H1 (cell line): Measurements from ENCODE around the gene ZFP90. TPM values are rescaled to one million over a fixed set of nuclear protein-coding genes. Genes with fewer than 3 reads are reported as not detected.

Source experiments
- CTCF ChIA-PET: fragments of 300-600 bp; sonication (Branson Sonifier 250); formaldehyde crosslinking; loops from one replicate; lab custom pipeline; 2021; ENCODE audit not compliant: partially characterized antibody; lab: Charles Lee
- POLR2A ChIA-PET: fragments of 300-600 bp; sonication (Branson Sonifier 250); formaldehyde crosslinking; loops from one replicate; lab custom pipeline; 2021; ENCODE audit warnings: inconsistent platforms; ENCODE audit not compliant: partially characterized antibody; lab: Charles Lee
- DNase-seq, 2 experiments: peaks; one replicate each; pipeline versions ENCODE4 v3.0.0 to v3.0.0-alpha.2; 2010 to 2022; ENCODE audit warnings: low spot score in 2 of 2, low read depth in 1 of 2, mixed read lengths in 1 of 2
- FAIRE-seq: peaks from 2 replicates; lab custom pipeline; 2011; peaks lifted over from hg19 to GRCh38; lab: Jason Lieb, UNC
- H2AFZ ChIP-seq: 2 replicates; pipeline ENCODE4 v1.8.1; 2012; ENCODE audit warnings: low read length, inconsistent platforms
- H2AK5ac ChIP-seq: 2 replicates; pipeline ENCODE4 v1.6.1; 2013; ENCODE audit warnings: low read depth, low read length
- H2BK120ac ChIP-seq: replicated peaks from 2 replicates; pipeline ENCODE3; 2013; ENCODE audit warnings: low read depth, low read length, inconsistent platforms
- H2BK12ac ChIP-seq: 2 replicates; pipeline ENCODE4 v1.6.1; 2013; ENCODE audit warnings: low read depth, low read length
- H2BK15ac ChIP-seq: 2 replicates; pipeline ENCODE4 v1.6.1; 2013; ENCODE audit warnings: low read length
- H2BK20ac ChIP-seq: 2 replicates; pipeline ENCODE4 v1.6.1; 2013; ENCODE audit warnings: low read length
- H2BK5ac ChIP-seq: 2 replicates; pipeline ENCODE4 v1.6.1; 2013; ENCODE audit warnings: low read depth, low read length
- H3K14ac ChIP-seq: 2 replicates; pipeline ENCODE4 v1.6.1; 2013; ENCODE audit warnings: inconsistent platforms; ENCODE audit not compliant: insufficient read length
- H3K18ac ChIP-seq: 2 replicates; pipeline ENCODE4 v1.6.1; 2013; ENCODE audit warnings: low read length; ENCODE audit errors: extremely low read depth
- H3K23ac ChIP-seq: 2 replicates; pipeline ENCODE4 v1.6.1; 2013; ENCODE audit warnings: inconsistent platforms; ENCODE audit not compliant: insufficient read length
- H3K23me2 ChIP-seq: 2 replicates; pipeline ENCODE4 v1.6.1; 2013; ENCODE audit warnings: low read depth, low read length
- H3K27ac ChIP-seq: 2 replicates; pipeline ENCODE4 v1.6.1; 2011; ENCODE audit warnings: low read depth, low read length, inconsistent platforms
- H3K27me3 ChIP-seq, 4 experiments: replicated peaks in 1 of 4; 1 replicate in 1 of 4; 2 replicates in 3 of 4; pipeline versions ENCODE4 v1.6.1 to v1.8.1; 2011 to 2013; ENCODE audit warnings: low read length in 3 of 4, mild to moderate bottlenecking in 3 of 4, inconsistent platforms in 2 of 4, mixed read lengths in 2 of 4, moderate library complexity in 1 of 4; ENCODE audit not compliant: control insufficient read depth in 3 of 4, insufficient read depth in 3 of 4; ENCODE audit errors: extremely low read depth in 1 of 4
- H3K36me3 ChIP-seq, 4 experiments: 2 replicates each; pipeline versions ENCODE4 v1.6.1 to v1.8.1; 2011 to 2013; ENCODE audit warnings: mild to moderate bottlenecking in 4 of 4, low read length in 3 of 4, moderate library complexity in 2 of 4, control low read depth in 1 of 4, inconsistent platforms in 1 of 4; ENCODE audit not compliant: insufficient read depth in 4 of 4, control insufficient read depth in 2 of 4
- H3K4ac ChIP-seq: replicated peaks from 2 replicates; pipeline ENCODE3; 2013; ENCODE audit warnings: low read length, low read depth, mixed read lengths, inconsistent platforms; ENCODE audit not compliant: insufficient read length
- H3K4me1 ChIP-seq, 4 experiments: replicated peaks in 1 of 4; 1 replicate in 1 of 4; 2 replicates in 3 of 4; pipeline versions ENCODE4 v1.6.1 to v1.8.1; 2011 to 2013; ENCODE audit warnings: low read length in 3 of 4, inconsistent platforms in 2 of 4, mixed read lengths in 1 of 4; ENCODE audit not compliant: insufficient read depth in 4 of 4, control insufficient read depth in 3 of 4
- H3K4me2 ChIP-seq, 2 experiments: 2 replicates each; pipeline versions ENCODE4 v1.6.1 to v1.8.1; 2011 to 2013; ENCODE audit warnings: low read depth in 2 of 2, low read length in 2 of 2, control low read depth in 1 of 2, inconsistent platforms in 1 of 2, mild to moderate bottlenecking in 1 of 2; ENCODE audit not compliant: insufficient read depth in 1 of 2
- H3K4me3 ChIP-seq, 4 experiments: fragments of 200-600, 300-600 bp in 1 of 4; sonication (generic), shearing (Covaris generic), sonication (Bioruptor Twin) in 1 of 4; 2 replicates each; pipeline versions ENCODE4 v1.5.1 to v1.8.1; 2011 to 2016; ENCODE audit warnings: low read length in 4 of 4, low read depth in 3 of 4, control low read depth in 2 of 4, inconsistent platforms in 2 of 4, mild to moderate bottlenecking in 2 of 4, mixed read lengths in 1 of 4, moderate library complexity in 1 of 4; ENCODE audit not compliant: insufficient read depth in 2 of 4; ENCODE audit errors: extremely low read depth in 1 of 4
- H3K56ac ChIP-seq: replicated peaks from 2 replicates; pipeline ENCODE3; 2013; ENCODE audit warnings: low read depth, mild to moderate bottlenecking, mixed read lengths, low read length, inconsistent platforms; ENCODE audit not compliant: insufficient read length
- H3K79me1 ChIP-seq: 2 replicates; pipeline ENCODE4 v1.6.1; 2013; ENCODE audit warnings: low read depth, low read length, control low read depth
- H3K79me2 ChIP-seq, 2 experiments: 2 replicates each; pipeline versions ENCODE4 v1.6.1 to v1.8.1; 2012 to 2013; ENCODE audit warnings: low read length in 2 of 2, mild to moderate bottlenecking in 2 of 2, inconsistent platforms in 1 of 2; ENCODE audit not compliant: insufficient read depth in 2 of 2, control insufficient read depth in 1 of 2
- H3K9ac ChIP-seq, 4 experiments: replicated peaks in 1 of 4; 1 replicate in 1 of 4; 2 replicates in 3 of 4; pipeline versions ENCODE4 v1.6.1 to v1.8.1; 2011 to 2013; ENCODE audit warnings: low read depth in 3 of 4, low read length in 3 of 4, control low read depth in 2 of 4, mild to moderate bottlenecking in 2 of 4, moderate library complexity in 2 of 4, inconsistent platforms in 1 of 4; ENCODE audit errors: extremely low read depth in 1 of 4
- H3K9me3 ChIP-seq, 2 experiments: 2 replicates each; pipeline versions ENCODE4 v1.6.1 to v1.8.1; 2012 to 2013; ENCODE audit warnings: mild to moderate bottlenecking in 2 of 2, moderate library complexity in 2 of 2, control low read depth in 1 of 2, inconsistent platforms in 1 of 2, low read depth in 1 of 2, low read length in 1 of 2, mixed read lengths in 1 of 2; ENCODE audit not compliant: insufficient read depth in 2 of 2
- H4K20me1 ChIP-seq, 2 experiments: replicated peaks in 1 of 2; 2 replicates each; pipeline versions ENCODE3 to v1.8.1; 2011 to 2013; ENCODE audit warnings: inconsistent platforms in 2 of 2, low read length in 2 of 2, mild to moderate bottlenecking in 1 of 2; ENCODE audit not compliant: insufficient read depth in 2 of 2, control insufficient read depth in 1 of 2
- H4K5ac ChIP-seq: 2 replicates; pipeline ENCODE4 v1.6.1; 2013; ENCODE audit warnings: low read length, low read depth, mixed read lengths, inconsistent platforms; ENCODE audit not compliant: insufficient read length
- H4K8ac ChIP-seq: 2 replicates; pipeline ENCODE4 v1.8.0; 2013; ENCODE audit warnings: mild to moderate bottlenecking, moderate library complexity, low read length, inconsistent platforms; ENCODE audit not compliant: insufficient read depth; ENCODE audit errors: extremely low read depth
- H4K91ac ChIP-seq: replicated peaks from 2 replicates; pipeline ENCODE3; 2013; ENCODE audit warnings: low read length, mixed read lengths, inconsistent platforms; ENCODE audit not compliant: insufficient read length
- BRCA1 ChIP-seq: IDR thresholded peaks from 2 replicates; pipeline ENCODE4 v1.6.1; 2012; ENCODE audit warnings: low read depth, low read length, improper control_type of control experiment
- EP300 ChIP-seq, 2 experiments: IDR thresholded peaks; 1 replicate in 1 of 2; 2 replicates in 1 of 2; pipeline ENCODE4 v1.6.1; 2011 to 2012; ENCODE audit warnings: low read depth in 2 of 2, low read length in 2 of 2, mild to moderate bottlenecking in 2 of 2, borderline replicate concordance in 1 of 2, inconsistent platforms in 1 of 2, moderate library complexity in 1 of 2
- KDM4A ChIP-seq: IDR thresholded peaks from one replicate; pipeline ENCODE4 v1.7.1; 2012; ENCODE audit warnings: low read depth, mild to moderate bottlenecking, moderate library complexity, low read length, inconsistent platforms; ENCODE audit not compliant: severe bottlenecking
- NRF1 ChIP-seq: IDR thresholded peaks from 2 replicates; pipeline ENCODE4 v1.6.1; 2011; ENCODE audit warnings: mild to moderate bottlenecking, low read depth, low read length, improper control_type of control experiment
- RAD21 ChIP-seq, 2 experiments: IDR thresholded peaks in 1 of 2; conservative IDR thresholded peaks in 1 of 2; 2 replicates each; pipeline ENCODE4 v1.6.1; 2011; ENCODE audit warnings: low read depth in 2 of 2, low read length in 2 of 2, improper control_type of control experiment in 1 of 2, inconsistent platforms in 1 of 2, mild to moderate bottlenecking in 1 of 2, moderate library complexity in 1 of 2
- RBBP5 ChIP-seq: IDR thresholded peaks from 2 replicates; pipeline ENCODE4 v1.7.1; 2012; ENCODE audit warnings: low read depth, mild to moderate bottlenecking, inconsistent platforms, low read length, moderate library complexity, borderline replicate concordance
- SP2 ChIP-seq: IDR thresholded peaks from 2 replicates; pipeline ENCODE4 v1.6.1; 2012; ENCODE audit warnings: mild to moderate bottlenecking, low read length, inconsistent platforms
- SUZ12 ChIP-seq: fragments of 200-600 bp; sonication (generic); IDR thresholded peaks from 2 replicates; pipeline ENCODE4 v1.6.1; 2012; ENCODE audit warnings: mild to moderate bottlenecking, inconsistent platforms, low read length, moderate library complexity, mixed read lengths
- ZNF274 ChIP-seq: IDR thresholded peaks from 2 replicates; pipeline ENCODE4 v1.7.0; 2012; ENCODE audit warnings: low read length, borderline replicate concordance; ENCODE audit errors: extremely low read depth
- whole genome bisulfite sequencing, 2 experiments: shearing (Covaris generic) in 1 of 2; methylation state at CpG; one replicate each; pipeline versions ENCODE4 v1.1.6 to v1.1.7; 2013 to 2015; ENCODE audit warnings: low lambda C conversion rate in 2 of 2, mixed read lengths in 2 of 2, inconsistent platforms in 1 of 2, low coverage in 1 of 2, missing lambda C conversion rate in 1 of 2; ENCODE audit not compliant: insufficient replicate concordance in 2 of 2, insufficient coverage in 1 of 2, insufficient read length in 1 of 2; ENCODE audit errors: extremely low coverage in 1 of 2, missing lambda C conversion rate in 1 of 2; 5-methylcytosine and 5-hydroxymethylcytosine counted together
- polyA plus RNA-seq, 7 experiments: library from polyadenylated mRNA; depleted of rRNA in 3 of 7; stranded (reverse) in 5 of 7; unstranded in 2 of 7; fragments of >200 nt in 5 of 7; fragments of 200-250 nt in 2 of 7; gene quantifications; 1 replicate in 5 of 7; 2 replicates in 1 of 7; 4 replicates in 1 of 7; pipeline versions ENCODE4 v1.2.1 to v1.2.3, GENCODE V29; 2011 to 2013; ENCODE audit warnings: missing spikeins in 2 of 7, mixed read lengths in 2 of 7
- total RNA-seq: library from RNA; stranded (reverse); fragmentation: NEBNext Ultra II Directional; extraction: Animal tissue kit (Norgen Biotek cat#: 25700); gene quantifications from 2 replicates; pipeline ENCODE4 v1.2.1, GENCODE V29; 2021
- TF ChIP-seq, protein P1 (sequence below), 3 experiments: IDR thresholded peaks; 1 replicate in 2 of 3; 2 replicates in 1 of 3; pipeline versions ENCODE4 v1.5.1 to v1.6.1; 2011; ENCODE audit warnings: low read length in 3 of 3, mild to moderate bottlenecking in 3 of 3, inconsistent platforms in 2 of 3, low read depth in 1 of 3, moderate library complexity in 1 of 3; ENCODE audit not compliant: insufficient read depth in 1 of 3; ENCODE audit errors: control extremely low read depth in 1 of 3

Gene ZFP90
- total and polyA plus RNA-seq, 2 of the 8 experiments (the other 6 are each of a cell fraction or from before 2014, with no cell fraction given) = 10.3 to 19.1 TPM

DNA sequence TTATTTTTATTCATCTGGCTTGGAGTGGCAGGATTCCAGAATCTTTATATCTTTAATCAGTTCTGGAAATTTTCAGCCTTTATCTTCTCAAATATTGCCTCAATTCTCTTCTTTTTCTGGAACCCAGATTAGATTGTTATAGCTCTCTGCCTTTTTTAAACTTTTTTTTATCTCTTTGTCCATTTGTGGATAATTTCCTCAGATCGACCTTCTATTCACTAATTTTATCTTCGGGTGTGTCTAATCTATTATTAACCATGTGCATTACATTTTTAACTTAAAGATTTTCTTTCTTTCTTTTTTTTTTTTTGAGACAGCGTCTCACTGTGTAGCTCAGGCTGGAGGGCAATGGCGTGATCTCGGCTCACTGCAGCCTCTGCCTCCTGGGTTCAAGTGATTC lies 5.2 kb upstream of the ZFP90 start:
- Histone ChIP-seq H3K18ac (no peak overlapping the region), H3K56ac (no peak overlapping the region), H3K4me2 (no peak overlapping the region), H3K4ac (no peak overlapping the region), H3K27me3 (peaks cover 4 to 18% (median 14%) of the 10 kb centered on the region in 4 experiments), H2AFZ (no peak overlapping the region), H4K20me1 (no peaks in the 10 kb centered on the region), H3K14ac (no peak overlapping the region), H3K4me3 (no peak overlapping the region), H2BK12ac (no peak overlapping the region), H2BK120ac (no peak overlapping the region), H3K79me1 (no peaks in the 10 kb centered on the region), H3K79me2 (no peaks in the 10 kb centered on the region), H3K4me1 (peaks cover 0 to 3% (median 2%) of the 10 kb centered on the region in 4 experiments; a peak in 4 of 7 replicates), H3K23me2 (peaks cover 7% of the 10 kb centered on the region; the same call in 1 of the 2 replicates), H3K9ac (no peak overlapping the region), H4K8ac (no peak overlapping the region), H4K5ac (no peak overlapping the region), H2BK5ac (no peak overlapping the region), H3K23ac (no peak overlapping the region), H2BK20ac (no peak overlapping the region), H2AK5ac (no peak overlapping the region), H3K36me3 (no peaks in the 10 kb centered on the region), H2BK15ac (no peak overlapping the region), H3K9me3 (no peaks in the 10 kb centered on the region; a peak in 1 of 4 replicates), H3K27ac (no peak overlapping the region), H4K91ac (no peak overlapping the region)
- POLR2A ChIA-PET = interaction anchor here (1.1 kb wide), 1 partner anchor 26 kb away, joined by 3 read pairs; no protein-coding TSS in a partner anchor
- CTCF ChIA-PET = interaction anchor here (1.1 kb wide), 1 partner anchor 13 kb away, joined by 3 read pairs; no protein-coding TSS in a partner anchor
- DNase-seq (no peak), FAIRE-seq (no peak)
- 97% methylated on average over 4 of the region's 5 CpGs; no CpG with 5 or more reads in 1 of the 2 experiments for WGBS, 2 experiments
- no peak for TF ChIP-seq EP300 (IDR thresholded peaks at IDR 0.05; ENCODE audit: borderline replicate concordance in 1 of 2, low read depth in 2 of 2, low read length in 2 of 2)
- TF ChIP-seq BRCA1 = no peak
- no peak for TF ChIP-seq RBBP5
- no peak for TF ChIP-seq KDM4A
- no peak for TF ChIP-seq SUZ12
- TF ChIP-seq, protein P1, sequence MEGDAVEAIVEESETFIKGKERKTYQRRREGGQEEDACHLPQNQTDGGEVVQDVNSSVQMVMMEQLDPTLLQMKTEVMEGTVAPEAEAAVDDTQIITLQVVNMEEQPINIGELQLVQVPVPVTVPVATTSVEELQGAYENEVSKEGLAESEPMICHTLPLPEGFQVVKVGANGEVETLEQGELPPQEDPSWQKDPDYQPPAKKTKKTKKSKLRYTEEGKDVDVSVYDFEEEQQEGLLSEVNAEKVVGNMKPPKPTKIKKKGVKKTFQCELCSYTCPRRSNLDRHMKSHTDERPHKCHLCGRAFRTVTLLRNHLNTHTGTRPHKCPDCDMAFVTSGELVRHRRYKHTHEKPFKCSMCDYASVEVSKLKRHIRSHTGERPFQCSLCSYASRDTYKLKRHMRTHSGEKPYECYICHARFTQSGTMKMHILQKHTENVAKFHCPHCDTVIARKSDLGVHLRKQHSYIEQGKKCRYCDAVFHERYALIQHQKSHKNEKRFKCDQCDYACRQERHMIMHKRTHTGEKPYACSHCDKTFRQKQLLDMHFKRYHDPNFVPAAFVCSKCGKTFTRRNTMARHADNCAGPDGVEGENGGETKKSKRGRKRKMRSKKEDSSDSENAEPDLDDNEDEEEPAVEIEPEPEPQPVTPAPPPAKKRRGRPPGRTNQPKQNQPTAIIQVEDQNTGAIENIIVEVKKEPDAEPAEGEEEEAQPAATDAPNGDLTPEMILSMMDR (IDR thresholded peaks at IDR 0.05; ENCODE audit: control extremely low read depth in 1 of 3, insufficient read depth in 1 of 3, low read depth in 1 of 3, low read length in 3 of 3) = no peak
- no peak for TF ChIP-seq NRF1
- no peak for TF ChIP-seq SP2
- TF ChIP-seq ZNF274 = no peak
- no peak for TF ChIP-seq RAD21 (IDR thresholded peaks at IDR 0.05 in 1 of 2, conservative IDR thresholded peaks at IDR 0.05 in 1 of 2; ENCODE audit: low read depth in 2 of 2, low read length in 2 of 2)
